Measurements from ENCODE around the gene MVK.

GRCh38 chr12:109538191-109538863 lies 35.3 kb upstream of the MVK start:
- TF ChIP-seq CTCF (conservative IDR thresholded peaks at IDR 0.05; ENCODE audit: low read depth, low read length) (no peak), BHLHE40 (IDR thresholded peaks at IDR 0.05; ENCODE audit: low read depth, low read length) (no peak)
